Osteocyte (in vitro differentiated cells): ENCODE results near the gene NCK1. TPM values are rescaled to one million over a fixed set of nuclear protein-coding genes. Genes with fewer than 3 reads are reported as not detected.

ENCODE experiments used
- DNase-seq: peaks from one replicate; pipeline ENCODE4 v3.0.0; 2021; ENCODE audit warnings: mixed read lengths; ENCODE audit not compliant: unreplicated experiment; ENCODE audit errors: extremely low spot score
- H3K27ac Mint-ChIP-seq: one replicate; pipeline ENCODE4 v1.8.0; 2021; ENCODE audit warnings: mild to moderate bottlenecking, mixed read lengths; ENCODE audit not compliant: unreplicated experiment
- H3K27me3 Mint-ChIP-seq: one replicate; pipeline ENCODE4 v1.8.0; 2021; ENCODE audit warnings: mixed read lengths; ENCODE audit not compliant: unreplicated experiment
- H3K36me3 Mint-ChIP-seq: one replicate; pipeline ENCODE4 v1.8.0; 2021; ENCODE audit warnings: mixed read lengths; ENCODE audit not compliant: unreplicated experiment
- H3K4me1 Mint-ChIP-seq: one replicate; pipeline ENCODE4 v1.8.0; 2021; ENCODE audit warnings: mixed read lengths; ENCODE audit not compliant: unreplicated experiment
- H3K4me3 Mint-ChIP-seq: one replicate; pipeline ENCODE4 v1.8.0; 2021; ENCODE audit warnings: mild to moderate bottlenecking, moderate library complexity, mixed read lengths; ENCODE audit not compliant: unreplicated experiment
- H3K9me3 Mint-ChIP-seq: one replicate; pipeline ENCODE4 v1.8.0; 2021; ENCODE audit warnings: mixed read lengths; ENCODE audit not compliant: unreplicated experiment
- CTCF ChIP-seq: fragments of 200-600 bp; sonication (generic); IDR thresholded peaks from 2 replicates; pipeline ENCODE4 v1.5.0; 2021; ENCODE audit warnings: antibody characterized with exemption, mild to moderate bottlenecking, moderate library complexity
- total RNA-seq: library from RNA; stranded (reverse); gene quantifications from 2 replicates; pipeline ENCODE4 v1.2.1, GENCODE V29; 2021

The NCK1 gene
- total RNA-seq, 1 donor from 2014 or later = 38.6 TPM

- peaks cover 23% of the 10 kb centered on the region for H3K36me3 Mint-ChIP-seq
- no peak overlapping the region for H3K4me3 Mint-ChIP-seq
- TF ChIP-seq CTCF = no peak
- H3K27me3 Mint-ChIP-seq = no peaks in the 10 kb centered on the region
- no peak for DNase-seq
- peaks cover 35% of the 10 kb centered on the region for H3K4me1 Mint-ChIP-seq
- H3K9me3 Mint-ChIP-seq = peaks cover 5% of the 10 kb centered on the region
- no peak overlapping the region for H3K27ac Mint-ChIP-seq
These were observed 77.5 kb downstream of the NCK1 start for GRCh38 chr3:136939489-136939888.

- DNase-seq = no peak
- no peak overlapping the region for H3K4me3 Mint-ChIP-seq
- H3K9me3 Mint-ChIP-seq = peaks cover 5% of the 10 kb centered on the region
- no peak overlapping the region for H3K27ac Mint-ChIP-seq
- H3K27me3 Mint-ChIP-seq = no peaks in the 10 kb centered on the region
- peaks cover 32% of the 10 kb centered on the region for H3K4me1 Mint-ChIP-seq
- H3K36me3 Mint-ChIP-seq = peaks cover 24% of the 10 kb centered on the region
- no peak for TF ChIP-seq CTCF
These were observed 80.8 kb downstream of the NCK1 start for GRCh38 chr3:136942803-136943202.

- Mint-ChIP-seq H3K27ac (no peak overlapping the region), H3K9me3 (peaks cover 5% of the 10 kb centered on the region), H3K4me3 (no peak overlapping the region), H3K4me1 (peaks cover 25% of the 10 kb centered on the region), H3K27me3 (no peaks in the 10 kb centered on the region), H3K36me3 (peaks cover 23% of the 10 kb centered on the region)
- no peak for TF ChIP-seq CTCF
- DNase-seq = no peak
These were observed 81.4 kb downstream of the NCK1 start for GRCh38 chr3:136943436-136943835.

- TF ChIP-seq CTCF = no peak
- Mint-ChIP-seq H3K4me1 (peaks cover 13% of the 10 kb centered on the region), H3K9me3 (no peaks in the 10 kb centered on the region), H3K4me3 (no peak overlapping the region), H3K27me3 (no peaks in the 10 kb centered on the region), H3K27ac (no peak overlapping the region), H3K36me3 (peaks cover 18% of the 10 kb centered on the region)
- DNase-seq = no peak
These were observed 85.0 kb downstream of the NCK1 start for GRCh38 chr3:136946978-136947377.

GRCh38 chr3:136947477-136947876, 85.5 kb downstream of the NCK1 start:
- no peak for DNase-seq
- H3K9me3 Mint-ChIP-seq = no peaks in the 10 kb centered on the region
- no peaks in the 10 kb centered on the region for H3K27me3 Mint-ChIP-seq
- peaks cover 9% of the 10 kb centered on the region for H3K4me1 Mint-ChIP-seq
- TF ChIP-seq CTCF = no peak
- H3K4me3 Mint-ChIP-seq = no peak overlapping the region
- peaks cover 18% of the 10 kb centered on the region for H3K36me3 Mint-ChIP-seq
- no peak overlapping the region for H3K27ac Mint-ChIP-seq
